ENCODE data around the gene FCER2. TPM values are rescaled to one million over a fixed set of nuclear protein-coding genes. Genes with fewer than 3 reads are reported as not detected.
A peak's percentile ranks its signal among the peaks of the same experiment; 100 is the strongest.

Gene FCER2
- total and polyA plus RNA-seq, 4 donors = 0.27 to 0.59 (median 0.50) TPM; not detected in 1

DNA sequence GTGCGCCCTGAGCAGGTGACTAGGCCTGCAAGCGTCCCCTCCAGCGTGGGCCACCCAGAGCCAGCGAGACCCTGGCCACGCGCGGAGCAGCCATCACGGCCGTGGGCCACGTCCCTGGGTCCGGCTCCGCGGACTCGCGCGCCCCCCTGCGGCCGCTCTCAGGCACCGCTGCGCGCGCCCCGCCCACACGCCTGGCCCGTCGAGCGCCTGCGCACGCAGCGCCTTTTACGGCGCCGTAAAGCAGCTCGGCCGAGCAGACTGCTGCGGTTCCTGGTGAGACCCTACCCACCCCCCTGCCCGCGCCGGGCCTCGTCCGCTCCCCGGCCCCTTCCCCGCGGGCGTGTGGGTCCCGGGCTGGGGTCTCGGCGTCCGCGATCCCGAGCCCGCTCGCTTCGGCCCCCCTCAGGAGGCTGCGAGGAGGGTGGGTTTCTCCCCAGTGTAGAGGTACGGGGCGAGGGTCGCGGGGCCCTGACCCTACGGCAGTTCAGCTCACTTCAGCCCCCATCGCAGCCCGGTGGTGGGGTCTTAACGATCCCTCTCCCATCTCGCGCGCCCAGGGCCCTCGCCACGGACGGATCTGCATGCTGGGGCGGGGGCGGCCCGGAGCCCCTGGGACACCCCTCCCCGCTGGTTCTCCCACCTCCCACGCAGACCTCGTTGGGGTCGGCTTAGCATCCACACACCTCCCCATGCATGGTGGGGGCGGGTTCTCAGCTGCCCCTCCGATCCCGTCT, 21.2 kb downstream of the FCER2 start, which contains the start of gene TRAPPC5:
Gene TRAPPC5 (plus strand): TSS at position 228 of the 734 bp plus-strand sequence. CDS start 1,421 bp downstream, outside the sequence.
- Histone ChIP-seq H3K4me3 (ENCODE audit: low read depth, low read length) (peak within 1 kb of the TSS; percentile 93), H3K27ac (ENCODE audit: low read depth, low read length) (no peak within 1 kb of the TSS), H3K27me3 (ENCODE audit: control insufficient read depth, insufficient read depth, low read length) (peaks cover 3% of the 10 kb centered on the region), H3K4me1 (ENCODE audit: control insufficient read depth, insufficient read depth, low read length) (peaks cover 25% of the 10 kb centered on the region), H3K36me3 (ENCODE audit: control insufficient read depth, insufficient read depth, low read length) (peaks cover 39% of the 10 kb centered on the region), H3K9me3 (ENCODE audit: control insufficient read depth, insufficient read depth, low read length) (no peaks in the 10 kb centered on the region)
- 0% methylated on average over 75 of the region's 79 CpGs for WGBS (ENCODE audit: insufficient coverage)
- DNase-seq (ENCODE audit: low read depth in 4 of 6, low spot score in 6 of 6) = peak; percentile 75 to 96 (median 82)

DNA sequence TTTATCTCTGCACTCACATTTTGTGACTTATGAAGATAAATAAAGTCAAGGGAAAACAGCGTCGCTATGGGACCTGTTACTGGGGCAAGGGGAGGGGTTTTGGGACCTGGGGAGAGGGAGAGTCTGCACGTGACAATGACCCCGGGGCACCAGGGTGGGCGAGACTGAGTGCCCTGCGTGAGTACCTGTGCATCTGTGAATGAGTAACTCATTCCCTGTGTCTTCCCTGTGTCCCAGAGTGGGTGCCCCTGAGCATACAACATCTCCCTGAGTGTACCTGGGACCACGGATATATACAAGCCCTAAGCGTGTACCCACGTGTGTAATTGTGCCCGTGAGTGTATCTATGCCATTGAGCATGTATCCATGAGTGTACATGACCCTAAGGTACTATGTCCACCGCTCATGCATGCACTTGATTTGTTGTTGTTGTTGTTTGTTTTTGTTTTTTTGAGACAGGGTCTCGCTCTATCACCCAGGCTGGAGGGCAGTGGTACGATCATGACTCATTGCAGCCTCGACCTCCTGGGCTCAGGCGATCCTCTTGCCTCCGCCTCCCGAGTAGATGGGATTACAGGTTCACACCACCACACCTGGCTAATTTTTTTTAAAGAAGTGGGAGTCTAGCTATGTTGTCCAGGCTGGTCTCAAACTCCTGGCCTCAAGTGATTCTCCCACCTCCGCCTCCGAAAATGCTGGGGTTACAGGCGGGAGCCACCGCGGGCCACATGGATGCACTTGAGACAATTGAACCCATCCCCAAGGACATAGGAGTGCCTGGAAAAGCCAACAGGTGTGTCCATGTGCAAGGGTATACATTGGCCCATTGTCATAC, 21.9 kb downstream of the FCER2 start:
- Histone ChIP-seq H3K4me1 (ENCODE audit: control insufficient read depth, insufficient read depth, low read length) (peaks cover 22% of the 10 kb centered on the region), H3K27me3 (ENCODE audit: control insufficient read depth, insufficient read depth, low read length) (peaks cover 3% of the 10 kb centered on the region), H3K9me3 (ENCODE audit: control insufficient read depth, insufficient read depth, low read length) (no peaks in the 10 kb centered on the region), H3K36me3 (ENCODE audit: control insufficient read depth, insufficient read depth, low read length) (peaks cover 32% of the 10 kb centered on the region), H3K4me3 (ENCODE audit: low read depth, low read length) (peak overlapping the region; percentile 18), H3K27ac (ENCODE audit: low read depth, low read length) (no peak overlapping the region)
- WGBS (ENCODE audit: insufficient coverage) = 58% methylated on average over 18 of the region's 22 CpGs
- no peak for DNase-seq (ENCODE audit: low read depth in 4 of 6, low spot score in 6 of 6)

DNA sequence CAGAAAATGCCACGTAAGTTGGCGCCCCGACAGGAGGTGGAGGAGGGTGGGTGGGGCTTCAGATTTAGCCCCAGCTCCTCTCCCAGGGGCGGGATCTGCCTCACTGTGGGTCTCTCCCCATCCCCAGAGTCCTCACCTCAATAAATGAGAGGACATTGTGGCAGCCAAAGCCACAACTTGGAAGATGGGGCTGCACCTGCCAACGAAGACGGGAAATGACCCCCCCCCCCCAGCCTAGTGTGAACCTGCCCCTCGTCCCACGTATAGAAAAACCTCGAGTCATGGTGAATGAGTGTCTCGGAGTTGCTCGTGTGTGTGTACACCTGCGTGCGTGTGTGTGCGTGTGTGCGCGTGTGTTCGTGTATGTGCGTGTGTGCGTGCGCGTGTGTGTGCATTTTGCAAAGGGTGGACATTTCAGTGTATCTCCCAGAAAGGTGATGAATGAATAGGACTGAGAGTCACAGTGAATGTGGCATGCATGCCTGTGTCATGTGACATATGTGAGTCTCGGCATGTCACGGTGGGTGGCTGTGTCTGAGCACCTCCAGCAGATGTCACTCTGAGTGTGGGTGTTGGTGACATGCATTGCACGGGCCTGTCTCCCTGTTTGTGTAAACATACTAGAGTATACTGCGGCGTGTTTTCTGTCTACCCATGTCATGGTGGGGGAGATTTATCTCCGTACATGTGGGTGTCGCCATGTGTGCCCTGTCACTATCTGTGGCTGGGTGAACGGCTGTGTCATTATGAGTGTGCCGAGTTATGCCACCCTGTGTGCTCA, 22.8 kb downstream of the FCER2 start:
- no peak overlapping the region for H3K27ac ChIP-seq (ENCODE audit: low read depth, low read length)
- H3K4me3 ChIP-seq (ENCODE audit: low read depth, low read length) = no peak overlapping the region
- peak in 2 of 6 donors; percentile 36 to 82 for DNase-seq (ENCODE audit: low read depth in 4 of 6, low spot score in 6 of 6)
- H3K27me3 ChIP-seq (ENCODE audit: control insufficient read depth, insufficient read depth, low read length) = peaks cover 3% of the 10 kb centered on the region
- 73% methylated on average over 23 of the region's 30 CpGs for WGBS (ENCODE audit: insufficient coverage)
- no peaks in the 10 kb centered on the region for H3K9me3 ChIP-seq (ENCODE audit: control insufficient read depth, insufficient read depth, low read length)
- peaks cover 22% of the 10 kb centered on the region for H3K4me1 ChIP-seq (ENCODE audit: control insufficient read depth, insufficient read depth, low read length)
- H3K36me3 ChIP-seq (ENCODE audit: control insufficient read depth, insufficient read depth, low read length) = peaks cover 23% of the 10 kb centered on the region

DNA sequence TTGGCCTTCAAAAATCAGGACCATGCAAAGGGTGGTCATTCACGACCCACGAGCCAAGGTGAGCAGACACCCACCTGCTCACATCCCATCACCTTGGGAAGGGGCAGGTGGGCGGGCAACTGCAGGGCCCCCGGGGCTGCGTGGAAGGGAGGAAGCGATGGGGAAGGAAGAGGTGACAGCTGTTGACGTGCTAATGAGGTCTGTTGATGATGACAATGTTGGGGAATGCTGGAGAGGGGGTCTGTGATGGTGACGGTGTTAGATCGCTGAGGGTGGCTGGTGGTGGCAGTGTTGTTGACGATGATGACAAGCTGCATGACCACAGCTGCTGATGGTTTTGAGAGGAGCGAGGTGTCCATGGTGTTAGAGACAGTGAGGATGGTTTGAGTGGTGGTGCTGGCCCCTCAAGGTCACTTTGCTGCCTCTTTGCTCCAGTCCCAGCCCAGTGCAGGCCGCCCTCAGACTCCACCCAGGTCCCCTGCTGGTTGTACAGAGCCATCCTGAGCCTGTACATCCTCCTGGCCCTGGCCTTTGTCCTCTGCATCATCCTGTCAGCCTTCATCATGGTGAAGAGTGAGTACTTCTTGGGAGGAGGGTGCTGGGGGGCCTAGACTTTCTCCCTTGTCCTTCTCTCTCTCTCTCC, 24.1 kb downstream of the FCER2 start:
- Histone ChIP-seq H3K4me1 (ENCODE audit: control insufficient read depth, insufficient read depth, low read length) (peaks cover 22% of the 10 kb centered on the region), H3K36me3 (ENCODE audit: control insufficient read depth, insufficient read depth, low read length) (peaks cover 10% of the 10 kb centered on the region), H3K9me3 (ENCODE audit: control insufficient read depth, insufficient read depth, low read length) (no peaks in the 10 kb centered on the region), H3K4me3 (ENCODE audit: low read depth, low read length) (no peak overlapping the region), H3K27me3 (ENCODE audit: control insufficient read depth, insufficient read depth, low read length) (peaks cover 3% of the 10 kb centered on the region), H3K27ac (ENCODE audit: low read depth, low read length) (no peak overlapping the region)
- WGBS (ENCODE audit: insufficient coverage) = 53% methylated on average over 10 of the region's 12 CpGs
- DNase-seq (ENCODE audit: low read depth in 4 of 6, low spot score in 6 of 6) = no peak

DNA sequence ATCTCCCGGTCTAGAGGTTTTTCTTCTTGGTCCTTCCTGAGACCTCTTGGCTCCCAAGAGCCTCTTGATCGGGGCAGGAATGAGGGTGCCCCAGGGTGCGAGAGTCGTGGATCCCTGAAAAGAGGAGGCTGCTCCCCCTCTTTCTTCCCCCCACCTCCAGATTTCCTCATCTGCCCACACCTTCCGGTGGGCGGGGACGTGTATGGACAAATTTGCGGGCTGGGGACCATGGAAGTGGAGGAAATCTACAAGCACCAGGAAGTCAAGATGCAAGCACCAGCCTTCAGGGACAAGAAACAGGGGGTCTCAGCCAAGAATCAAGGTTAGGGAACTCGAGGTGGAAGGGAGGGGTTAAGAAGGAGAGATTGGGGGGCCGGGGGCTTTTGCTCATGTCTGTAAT, 25.1 kb downstream of the FCER2 start, which contains the start of gene MCEMP1:
Gene MCEMP1 (plus strand): TSS at position 237 of the 400 bp plus-strand sequence. CDS start 31 bp downstream, at position 268.
- H3K36me3 ChIP-seq (ENCODE audit: control insufficient read depth, insufficient read depth, low read length) = peaks cover 2% of the 10 kb centered on the region
- H3K27me3 ChIP-seq (ENCODE audit: control insufficient read depth, insufficient read depth, low read length) = peaks cover 3% of the 10 kb centered on the region
- DNase-seq (ENCODE audit: low read depth in 4 of 6, low spot score in 6 of 6) = no peak
- no peak within 1 kb of the TSS for H3K27ac ChIP-seq (ENCODE audit: low read depth, low read length)
- WGBS (ENCODE audit: insufficient coverage) = 49% methylated on average over 7 of the region's 10 CpGs
- no peaks in the 10 kb centered on the region for H3K9me3 ChIP-seq (ENCODE audit: control insufficient read depth, insufficient read depth, low read length)
- no peak within 1 kb of the TSS for H3K4me3 ChIP-seq (ENCODE audit: low read depth, low read length)
- peaks cover 15% of the 10 kb centered on the region for H3K4me1 ChIP-seq (ENCODE audit: control insufficient read depth, insufficient read depth, low read length)

DNA sequence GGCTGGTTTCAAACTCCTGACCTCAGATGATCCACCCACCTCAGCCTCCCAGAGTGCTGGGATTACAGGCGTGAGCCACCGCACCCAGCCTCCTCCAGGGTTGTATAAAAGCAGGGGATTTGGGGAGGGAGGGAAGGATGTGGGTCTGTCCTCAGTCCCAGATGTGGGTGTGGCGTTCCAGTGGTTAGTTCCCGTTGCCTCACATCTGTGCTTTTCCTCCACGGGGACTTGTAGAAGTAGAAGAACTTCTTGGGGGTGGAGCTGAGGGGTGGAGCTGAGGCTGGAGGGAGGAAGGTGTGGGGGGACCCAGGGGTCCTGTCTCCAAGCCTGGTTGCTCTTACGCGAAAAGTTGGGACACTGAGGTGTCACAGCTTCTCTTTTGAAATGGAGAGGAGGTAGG, 25.6 kb downstream of the FCER2 start:
- 36% methylated on average over 3 of the region's 7 CpGs for WGBS (ENCODE audit: insufficient coverage)

DNA sequence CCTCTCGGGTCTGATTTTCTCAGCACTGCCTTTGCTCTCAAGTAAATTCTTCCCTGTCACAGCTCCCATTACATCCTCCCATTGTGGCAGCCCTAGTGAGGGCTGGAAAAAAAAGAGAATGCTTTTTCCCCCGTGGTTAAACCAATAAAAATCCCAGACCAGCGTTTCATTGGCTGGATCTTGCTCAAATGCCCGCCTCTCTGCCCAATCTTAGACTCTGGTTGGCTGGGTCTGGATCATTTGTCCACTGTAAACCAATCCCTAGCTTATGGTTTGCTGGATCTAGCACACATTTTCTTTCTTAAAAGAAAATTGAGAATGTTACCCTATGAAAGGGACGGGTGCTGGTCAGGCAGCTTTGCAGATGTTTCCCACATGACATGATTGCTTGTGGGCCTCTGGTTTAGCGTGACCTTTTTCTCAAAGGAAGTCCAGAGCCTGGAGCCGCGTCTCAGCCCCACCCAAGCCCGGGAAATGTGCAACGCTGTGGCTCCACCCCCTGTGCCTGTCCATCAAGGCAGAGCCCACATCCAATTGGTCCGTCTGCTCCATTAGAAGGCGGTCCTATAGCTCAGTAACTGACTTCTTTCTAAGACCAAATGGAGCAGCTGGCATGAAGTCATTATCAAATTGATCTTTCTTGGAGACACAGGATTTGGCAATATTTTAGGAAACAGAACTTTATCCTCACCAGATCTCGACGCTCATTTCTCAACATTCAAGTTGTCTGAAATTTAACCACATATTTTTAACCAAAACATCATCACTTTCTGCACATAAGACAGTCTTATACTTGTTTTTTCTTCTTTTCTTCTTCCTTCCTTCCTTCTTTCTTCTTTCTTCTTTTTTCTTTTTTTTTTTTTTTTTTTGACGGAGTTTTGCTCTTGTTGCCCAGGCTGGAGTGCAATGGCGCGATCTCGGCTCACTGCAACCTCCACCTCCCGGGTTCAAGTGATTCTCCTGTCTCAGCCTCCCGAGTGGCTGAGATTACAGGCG, 27.6 kb downstream of the FCER2 start:
- H3K9me3 ChIP-seq (ENCODE audit: control insufficient read depth, insufficient read depth, low read length) = no peaks in the 10 kb centered on the region
- H3K4me3 ChIP-seq (ENCODE audit: low read depth, low read length) = no peak overlapping the region
- peaks cover 13% of the 10 kb centered on the region for H3K4me1 ChIP-seq (ENCODE audit: control insufficient read depth, insufficient read depth, low read length)
- no peaks in the 10 kb centered on the region for H3K36me3 ChIP-seq (ENCODE audit: control insufficient read depth, insufficient read depth, low read length)
- peaks cover 3% of the 10 kb centered on the region for H3K27me3 ChIP-seq (ENCODE audit: control insufficient read depth, insufficient read depth, low read length)
- 45% methylated on average over 12 of the region's 21 CpGs for WGBS (ENCODE audit: insufficient coverage)
- no peak overlapping the region for H3K27ac ChIP-seq (ENCODE audit: low read depth, low read length)
- DNase-seq (ENCODE audit: low read depth in 4 of 6, low spot score in 6 of 6) = peak in 2 of 6 donors; percentile 72 to 84

More for the DNA sequence above, 25.6 kb downstream of the FCER2 start:
- H3K36me3 ChIP-seq (ENCODE audit: control insufficient read depth, insufficient read depth, low read length) = peaks cover 2% of the 10 kb centered on the region
- H3K4me1 ChIP-seq (ENCODE audit: control insufficient read depth, insufficient read depth, low read length) = peaks cover 10% of the 10 kb centered on the region
- DNase-seq (ENCODE audit: low read depth in 4 of 6, low spot score in 6 of 6) = no peak
- H3K27ac ChIP-seq (ENCODE audit: low read depth, low read length) = no peak overlapping the region
- no peaks in the 10 kb centered on the region for H3K9me3 ChIP-seq (ENCODE audit: control insufficient read depth, insufficient read depth, low read length)
- H3K27me3 ChIP-seq (ENCODE audit: control insufficient read depth, insufficient read depth, low read length) = peaks cover 3% of the 10 kb centered on the region
- H3K4me3 ChIP-seq (ENCODE audit: low read depth, low read length) = no peak overlapping the region

DNA sequence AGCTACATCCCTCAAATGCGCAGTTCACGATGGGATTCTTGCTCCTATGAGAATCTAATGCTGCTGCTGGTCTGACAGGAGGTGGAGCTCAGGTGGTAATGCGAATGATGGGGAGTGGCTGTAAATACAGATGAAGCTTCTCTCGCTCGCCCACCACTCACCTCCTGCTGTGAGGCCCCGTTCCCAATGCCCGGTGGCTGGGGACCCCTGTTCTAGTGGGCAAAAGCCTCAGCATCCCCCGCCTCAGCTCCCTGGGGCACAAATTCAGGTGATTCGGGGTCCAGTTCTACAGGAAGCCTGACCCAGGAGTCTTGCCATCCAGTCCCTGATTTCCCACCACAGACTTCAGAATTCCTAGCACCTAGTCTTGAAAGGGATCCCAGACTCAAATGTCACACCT, 29.4 kb downstream of the FCER2 start:
- 39% methylated on average over 6 of the region's 9 CpGs for WGBS (ENCODE audit: insufficient coverage)
- no peak for DNase-seq (ENCODE audit: low read depth in 4 of 6, low spot score in 6 of 6)
- Histone ChIP-seq H3K36me3 (ENCODE audit: control insufficient read depth, insufficient read depth, low read length) (no peaks in the 10 kb centered on the region), H3K4me3 (ENCODE audit: low read depth, low read length) (no peak overlapping the region), H3K27ac (ENCODE audit: low read depth, low read length) (no peak overlapping the region), H3K4me1 (ENCODE audit: control insufficient read depth, insufficient read depth, low read length) (peaks cover 13% of the 10 kb centered on the region), H3K9me3 (ENCODE audit: control insufficient read depth, insufficient read depth, low read length) (no peaks in the 10 kb centered on the region), H3K27me3 (ENCODE audit: control insufficient read depth, insufficient read depth, low read length) (peaks cover 3% of the 10 kb centered on the region)

All from spinal cord (tissue), 10 donors.